T-helper 2 cell (primary cell): Measurements from ENCODE around the gene KARS1.
A peak's percentile ranks its signal among the peaks of the same experiment; 100 is the strongest.
"Not testable (repeated sequence)": the region's sequence is repeated elsewhere in the genome, so short reads cannot be mapped to it uniquely, and the experiment has no call there.

Experiments used
- DNase-seq, 5 experiments: peaks; one replicate each; pipeline versions ENCODE4 v3.0.0 to v3.0.0-alpha.2; 2012 to 2022

The KARS1 gene

DNA sequence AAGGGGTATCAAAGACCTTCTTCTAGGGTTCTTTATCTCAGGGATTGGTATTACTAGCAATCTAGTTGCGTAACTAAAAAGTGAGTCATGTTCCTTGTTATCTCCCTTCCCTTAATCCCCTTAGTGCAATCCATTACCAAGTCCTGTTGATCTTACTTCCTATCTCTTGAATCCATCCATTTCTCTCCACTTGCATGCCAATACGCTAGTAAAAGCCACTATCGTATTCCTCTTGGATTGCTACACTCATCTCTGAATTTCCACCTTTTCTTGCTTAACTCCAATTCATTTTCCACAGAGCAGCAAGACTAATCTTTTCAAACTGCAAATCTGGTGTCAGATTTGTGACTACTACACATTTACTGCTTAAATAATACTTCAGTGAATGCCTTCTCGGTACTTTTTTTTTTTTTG is 22.5 kb downstream of the KARS1 start:
- DNase-seq = no peak

DNA sequence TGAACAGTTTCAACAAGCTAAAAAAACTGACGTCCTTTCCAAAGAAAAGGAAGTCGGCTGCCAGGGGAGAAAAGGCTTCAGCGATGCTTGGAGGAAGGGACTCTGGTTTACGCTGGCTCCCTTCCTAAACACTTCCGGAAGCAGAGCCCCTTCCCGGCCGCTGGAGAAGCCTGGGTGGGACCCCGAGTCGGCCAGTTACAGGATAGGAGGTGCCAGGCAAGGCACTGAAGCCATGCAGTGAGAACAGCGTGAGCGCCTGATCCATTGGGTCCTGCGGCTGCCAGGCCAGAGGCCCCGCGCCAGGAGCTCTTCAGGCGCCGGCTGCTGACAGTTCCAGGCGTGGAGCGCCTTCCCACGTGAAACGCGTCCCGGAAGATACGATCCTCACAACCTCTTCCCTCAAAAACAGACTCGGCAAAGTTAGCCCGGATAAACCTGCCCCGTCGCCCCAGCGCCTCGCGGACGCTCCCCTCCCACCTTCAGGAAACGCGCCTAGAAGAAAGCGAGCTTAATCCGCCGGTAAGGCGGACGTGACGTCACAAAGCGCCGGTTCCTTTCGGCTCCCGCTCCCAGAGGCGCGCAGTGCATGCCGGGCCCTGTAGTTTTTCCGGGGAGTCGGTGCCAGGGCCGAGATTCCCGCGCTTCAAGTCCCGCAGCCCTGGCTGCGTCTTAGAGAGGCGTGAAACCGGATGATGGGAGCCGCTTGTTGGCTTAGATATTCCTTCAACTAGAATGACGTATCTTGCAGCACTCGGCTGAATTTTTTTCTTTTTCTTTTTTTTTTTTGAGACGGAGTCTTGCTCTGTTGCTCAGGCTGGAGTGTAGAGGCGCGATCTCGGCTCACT is 24.5 kb downstream of the KARS1 start, which contains the start of gene ADAT1:
ADAT1 (minus strand) TSS at position 521 of the 845 bp plus-strand sequence. CDS start 2,482 bp downstream, outside the sequence.
- DNase-seq = peak; percentile 91 to 99 (median 98)

DNA sequence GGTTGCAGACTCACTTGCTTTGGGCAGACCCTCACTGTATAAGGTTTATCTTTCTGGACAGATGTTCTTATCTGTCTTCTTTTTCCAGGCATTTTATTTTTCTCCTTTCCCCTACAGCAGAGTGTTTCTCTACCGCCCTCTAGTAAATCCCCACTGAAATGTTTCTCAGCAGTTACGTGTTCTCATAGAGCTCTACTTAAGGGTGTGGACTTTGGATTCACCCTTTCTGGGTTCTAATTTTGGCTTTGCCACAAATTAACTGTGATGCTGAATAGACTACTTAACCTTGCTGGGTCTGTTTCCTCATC is 26.3 kb downstream of the KARS1 start:
- peak in 1 of 5 experiments; percentile 45 for DNase-seq

DNA sequence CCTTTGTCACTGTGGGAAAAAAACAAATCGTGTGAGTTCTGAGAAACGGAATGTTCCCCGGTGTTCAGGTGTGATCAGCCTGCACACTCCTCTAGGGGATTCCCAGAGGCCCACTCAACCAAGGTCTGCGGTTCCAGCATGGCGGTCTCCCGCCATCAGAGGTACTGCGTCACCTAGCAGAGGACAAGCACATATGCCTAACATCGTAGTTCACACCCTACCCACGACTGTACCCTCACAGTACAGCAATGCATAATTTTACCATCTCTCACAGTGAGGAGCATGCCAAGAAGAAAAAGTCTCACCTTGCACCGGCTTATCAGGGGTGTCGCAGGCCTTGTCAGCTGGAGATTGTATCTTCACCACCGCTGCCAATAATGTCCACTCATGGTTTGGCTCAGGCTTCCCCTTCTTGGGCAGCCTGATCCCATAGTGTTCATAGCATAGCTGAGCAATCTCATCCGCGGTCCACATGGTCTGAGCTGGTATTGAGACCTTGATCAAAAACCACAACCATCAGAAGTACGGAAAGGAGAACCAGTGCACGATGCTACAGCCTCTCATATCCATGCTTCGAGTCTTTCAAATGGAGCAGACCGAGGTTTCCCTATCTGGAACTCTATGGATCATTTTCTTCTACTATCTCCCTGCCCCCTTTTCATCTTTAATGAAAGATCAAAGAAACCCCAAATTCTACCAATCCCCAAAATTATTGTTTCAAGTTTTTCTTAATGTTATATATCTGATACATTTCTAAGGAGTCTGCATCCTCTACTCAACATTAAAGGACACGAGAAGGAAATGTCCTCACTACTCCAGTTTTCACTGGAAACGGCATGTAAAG is 26.9 kb downstream of the KARS1 start:
- DNase-seq = peak in 2 of 5 experiments; percentile 33 to 95

DNA sequence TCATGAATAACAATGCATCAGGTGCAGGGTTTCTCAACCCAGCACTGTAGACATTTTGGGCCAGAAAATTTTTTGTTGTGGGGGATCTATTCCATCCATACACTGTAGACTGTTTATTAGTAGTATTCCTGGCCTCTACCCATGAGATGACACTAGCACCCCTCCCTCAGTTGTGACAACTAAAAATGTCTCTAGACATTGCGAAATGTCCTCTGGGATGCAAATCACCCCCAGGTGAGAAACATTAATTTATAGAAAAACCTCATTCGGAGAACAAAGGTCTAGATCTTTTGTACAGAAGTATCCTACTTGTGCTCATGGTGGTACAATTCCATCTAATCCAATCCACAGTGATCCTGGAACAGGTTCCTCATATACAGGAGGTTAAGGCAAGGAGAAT is 28.7 kb downstream of the KARS1 start:
- no peak for DNase-seq

DNA sequence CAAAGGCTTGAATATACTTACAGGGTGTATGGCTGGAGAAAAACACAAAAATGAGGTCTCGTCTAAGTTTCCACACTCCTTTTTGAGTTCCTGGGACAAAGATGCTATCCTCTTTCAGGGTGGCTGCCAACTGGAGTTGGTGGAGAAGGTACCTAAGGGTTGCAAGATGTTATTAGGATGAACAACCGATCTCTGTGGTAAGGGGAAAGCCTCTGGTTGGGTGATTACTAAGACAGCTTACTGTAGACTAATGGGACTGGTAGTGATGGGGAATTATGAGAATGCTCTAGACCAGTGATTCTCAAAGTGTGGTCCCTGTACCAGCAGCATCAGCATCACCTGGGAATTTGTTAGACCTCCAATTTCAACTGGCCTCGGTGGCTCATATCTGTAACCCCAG is 30.3 kb downstream of the KARS1 start:
- no peak for DNase-seq

DNA sequence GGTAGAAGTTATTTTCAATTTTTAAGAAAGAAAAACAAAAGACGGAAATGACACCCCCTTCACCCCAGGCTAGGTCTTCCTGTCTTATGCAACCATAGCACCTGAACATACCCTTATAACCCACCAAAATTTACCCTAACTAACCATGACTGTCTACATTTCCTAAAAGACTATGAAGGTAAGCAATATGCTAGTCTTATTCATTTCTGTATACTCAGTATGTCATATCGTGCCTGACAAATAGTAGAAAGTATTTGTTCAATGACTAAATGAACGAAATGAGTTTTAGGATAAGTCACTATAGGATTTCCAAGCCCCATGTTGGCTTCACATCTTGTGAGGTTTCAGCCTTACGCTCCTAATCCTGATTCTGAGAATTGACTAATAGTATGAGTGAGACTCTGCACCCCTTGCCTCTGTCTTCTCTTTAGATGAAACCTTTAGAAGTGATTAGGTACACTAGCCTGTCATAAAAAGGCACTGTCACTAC is 30.9 kb downstream of the KARS1 start:
- peak in 2 of 5 experiments; percentile 73 to 74 for DNase-seq

DNA sequence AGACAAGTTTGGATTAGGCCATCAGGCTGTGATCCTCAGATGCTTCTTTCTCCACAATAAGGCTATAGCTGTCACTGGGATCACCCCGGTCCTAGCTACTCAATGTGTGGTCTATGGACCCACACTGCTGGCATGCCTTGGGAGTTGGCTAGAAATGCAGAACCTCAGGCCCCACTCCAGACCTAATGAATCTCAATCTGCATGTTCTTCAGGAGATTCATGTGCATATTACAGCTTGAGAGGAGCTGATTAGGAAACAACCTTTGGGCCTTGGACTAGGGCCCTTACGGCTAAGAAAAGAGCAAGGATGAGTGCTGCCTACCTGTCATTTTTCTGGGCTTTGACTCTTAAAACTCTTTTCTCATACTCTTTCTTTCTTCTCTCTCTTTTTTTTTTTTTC is 31.8 kb downstream of the KARS1 start:
- no peak for DNase-seq

DNA sequence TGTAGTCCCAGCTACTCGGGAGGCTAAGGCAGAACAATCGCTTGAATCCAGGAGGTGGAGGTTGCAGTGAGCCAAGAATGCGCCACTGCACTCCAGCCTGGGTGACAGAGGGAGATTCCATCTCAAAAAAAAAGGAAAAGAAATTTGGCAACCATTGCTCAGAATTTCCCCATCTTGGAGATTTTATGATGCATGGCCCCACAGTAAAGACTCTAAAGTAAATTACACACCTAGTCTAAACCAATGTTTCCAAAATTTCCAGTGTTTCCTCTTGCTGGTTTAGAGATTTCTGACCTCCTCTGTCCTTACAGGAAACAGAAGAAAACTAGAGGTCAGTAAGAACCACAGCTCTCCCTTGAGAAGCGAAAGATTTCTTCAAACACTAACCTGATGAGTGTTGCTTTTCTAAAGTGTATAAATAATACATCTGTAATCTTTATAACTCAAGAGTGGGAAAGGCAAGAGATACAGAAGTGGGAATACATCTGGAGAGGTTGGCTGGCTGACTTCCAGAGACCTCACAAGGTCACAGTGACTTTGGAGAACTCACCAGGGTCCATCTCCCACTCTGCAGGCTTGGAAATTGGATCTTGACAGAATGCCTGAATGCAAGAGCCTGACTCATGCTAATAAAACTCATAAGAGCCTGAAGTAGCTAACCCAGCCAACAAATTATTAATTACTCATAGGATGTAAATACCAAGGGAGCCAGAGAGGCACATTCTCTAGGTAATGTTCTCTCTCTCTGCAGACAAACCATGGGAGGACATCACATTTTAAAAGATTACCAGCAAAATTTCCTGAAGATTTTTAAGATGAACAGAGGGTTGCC is 33.2 kb downstream of the KARS1 start:
- DNase-seq = no peak

DNA sequence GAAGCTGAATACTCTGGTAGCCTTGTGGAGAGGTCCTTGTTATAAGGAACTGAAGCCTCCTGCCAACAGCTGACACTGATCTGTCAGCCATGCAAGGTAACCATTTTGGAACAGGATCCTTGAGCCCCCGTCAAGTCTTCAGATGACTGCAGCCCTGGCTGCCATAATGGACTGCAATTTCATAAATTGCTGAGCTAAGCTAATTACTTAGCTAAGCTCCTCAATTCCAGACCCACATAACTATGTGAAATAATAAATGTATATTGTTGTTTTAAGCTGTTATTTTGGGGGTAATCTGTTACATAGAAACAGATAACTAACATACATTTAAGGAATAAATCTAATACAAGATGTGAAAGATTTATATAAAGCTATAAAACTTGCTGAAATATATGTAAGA is 41.0 kb downstream of the KARS1 start:
- DNase-seq = no peak

DNA sequence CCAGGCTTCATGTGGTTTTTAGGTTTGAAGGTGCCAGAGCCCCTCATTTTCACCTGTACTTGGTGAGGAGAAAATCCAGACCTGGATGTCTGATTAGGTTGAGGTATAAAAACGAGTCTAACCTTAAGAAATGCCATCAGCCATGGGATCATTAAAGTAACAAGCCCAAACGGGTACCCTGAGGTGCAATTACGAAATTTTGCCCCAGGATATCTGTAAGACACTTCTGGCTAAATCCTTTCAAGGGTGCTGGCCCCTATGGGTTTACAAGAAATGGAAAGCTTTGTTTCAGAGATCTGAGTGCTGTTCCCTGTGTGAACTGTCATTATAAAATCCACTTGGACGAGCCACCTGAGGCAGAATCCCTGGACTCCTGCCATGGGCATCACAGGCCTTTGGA is 44.2 kb downstream of the KARS1 start:
- no peak for DNase-seq

DNA sequence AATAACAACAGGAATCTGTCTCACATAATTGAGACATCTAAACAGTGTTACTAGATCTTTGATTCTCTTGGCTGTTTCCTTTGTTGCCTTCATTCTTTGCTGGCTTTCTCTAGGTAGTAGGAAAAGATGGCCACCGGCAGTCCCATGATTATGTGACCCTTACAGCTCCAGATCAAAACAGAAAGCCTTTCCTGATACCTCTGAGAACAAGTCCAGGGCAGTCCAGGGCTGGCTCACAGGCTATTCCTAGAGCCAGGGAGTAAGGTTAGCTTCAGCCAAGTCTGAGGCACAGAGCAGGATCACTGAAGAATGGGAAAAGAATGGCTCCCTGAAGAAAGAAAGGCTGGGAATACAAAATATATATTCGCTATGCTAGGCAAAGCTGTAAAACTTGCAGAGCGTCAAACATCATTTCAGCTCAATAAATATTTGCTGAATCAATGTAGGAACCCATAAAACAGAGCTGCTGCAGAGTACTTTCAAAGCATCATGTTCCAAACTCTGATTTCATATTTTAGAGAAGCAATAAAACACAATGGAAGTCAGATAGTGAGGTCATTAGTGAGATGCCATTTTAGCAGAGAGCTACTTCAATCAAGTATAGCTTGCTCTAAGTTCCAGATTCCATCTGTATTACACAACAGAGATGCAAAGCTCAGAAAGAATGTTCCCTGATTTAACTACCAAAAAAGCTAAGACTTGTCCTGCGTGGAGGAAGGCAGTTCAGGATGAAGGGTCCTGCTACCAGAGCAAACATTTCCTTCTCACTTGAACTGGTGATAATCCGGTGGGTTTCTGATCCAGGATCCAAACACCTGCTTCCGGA is 47.8 kb downstream of the KARS1 start:
- no peak for DNase-seq

DNA sequence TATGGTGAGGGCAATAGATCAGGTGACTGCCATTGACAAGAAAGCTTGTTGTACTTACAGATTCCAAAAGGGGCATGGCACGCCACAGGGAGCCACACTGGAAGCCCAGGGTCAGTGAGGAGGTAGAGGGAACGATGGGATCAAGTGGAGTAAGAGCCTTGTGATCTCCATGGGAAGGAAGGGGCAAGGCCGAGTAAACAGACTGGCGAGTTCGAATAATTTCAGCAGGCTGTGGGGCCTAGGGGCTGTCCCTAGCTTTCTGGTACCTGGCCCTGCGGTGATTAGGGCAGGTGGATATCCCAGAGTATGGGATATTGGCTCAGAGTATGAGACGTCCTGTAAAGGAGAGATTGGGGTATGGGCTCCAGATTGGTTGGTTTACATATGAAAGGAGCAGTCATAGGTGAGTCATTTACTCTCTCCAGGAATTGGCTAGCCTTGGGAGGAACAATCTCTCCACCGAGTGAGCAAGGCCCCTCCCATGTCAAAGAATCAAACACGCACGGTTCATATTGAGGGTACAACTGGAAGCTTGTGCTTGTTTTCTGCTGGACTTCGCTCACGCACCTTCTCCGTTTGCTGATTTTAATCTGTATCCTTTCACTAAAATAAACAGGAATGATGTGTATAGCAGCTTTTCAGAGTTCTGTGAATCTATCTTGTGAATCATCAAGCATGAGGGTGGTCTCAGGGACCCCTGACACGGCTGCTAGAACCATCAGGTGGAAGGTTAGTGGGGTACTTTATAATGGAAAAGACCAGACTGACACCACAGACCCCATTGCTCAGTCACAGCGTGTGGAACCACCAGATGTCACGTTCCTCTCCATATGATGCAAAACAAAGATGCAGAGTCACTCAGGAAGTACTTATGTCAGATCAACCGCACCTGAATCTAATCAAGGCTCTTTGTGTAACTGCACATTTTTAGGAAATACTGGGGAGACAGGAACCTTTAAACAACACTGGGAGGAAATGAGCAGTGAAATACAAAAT is 53.3 kb downstream of the KARS1 start:
- peak in 1 of 5 experiments; percentile 59 for DNase-seq

DNA sequence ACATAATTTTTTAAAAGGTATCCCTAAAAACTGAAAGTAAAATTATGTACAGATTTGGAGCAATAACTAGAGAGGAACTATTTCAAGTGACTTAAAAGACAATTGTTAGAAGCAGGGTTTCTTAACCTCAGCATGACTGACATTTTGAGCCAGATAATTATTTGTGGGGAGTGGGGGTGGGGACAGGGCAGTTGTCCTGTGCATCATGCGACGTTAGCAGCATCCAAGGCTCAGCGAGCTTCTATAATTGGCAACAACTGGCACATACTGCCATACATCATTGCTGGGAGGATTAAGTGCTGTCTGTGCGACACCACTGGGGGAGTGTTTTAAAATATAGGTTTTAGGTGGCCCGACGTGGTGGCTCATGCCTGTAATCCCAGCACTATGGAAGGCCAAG is 54.2 kb downstream of the KARS1 start:
- no peak for DNase-seq

DNA sequence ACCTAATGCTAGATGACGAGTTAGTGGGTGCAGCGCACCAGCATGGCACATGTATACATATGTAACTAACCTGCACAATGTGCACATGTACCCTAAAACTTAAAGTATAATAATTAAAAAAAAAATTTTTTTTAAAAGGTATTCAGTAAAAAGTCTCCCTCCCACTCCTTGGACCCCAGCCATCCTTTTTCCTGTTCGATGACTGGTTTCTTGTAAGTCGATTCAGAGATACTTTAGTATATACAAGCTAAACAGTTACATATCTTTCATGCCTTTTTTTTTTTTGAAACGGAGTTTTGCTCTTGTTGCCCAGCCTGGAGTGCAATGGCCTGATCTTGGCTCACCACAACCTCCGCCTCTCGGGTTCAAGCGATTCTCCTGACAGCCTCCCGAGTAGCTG is 55.5 kb downstream of the KARS1 start:
- not testable (repeated sequence) for DNase-seq

DNA sequence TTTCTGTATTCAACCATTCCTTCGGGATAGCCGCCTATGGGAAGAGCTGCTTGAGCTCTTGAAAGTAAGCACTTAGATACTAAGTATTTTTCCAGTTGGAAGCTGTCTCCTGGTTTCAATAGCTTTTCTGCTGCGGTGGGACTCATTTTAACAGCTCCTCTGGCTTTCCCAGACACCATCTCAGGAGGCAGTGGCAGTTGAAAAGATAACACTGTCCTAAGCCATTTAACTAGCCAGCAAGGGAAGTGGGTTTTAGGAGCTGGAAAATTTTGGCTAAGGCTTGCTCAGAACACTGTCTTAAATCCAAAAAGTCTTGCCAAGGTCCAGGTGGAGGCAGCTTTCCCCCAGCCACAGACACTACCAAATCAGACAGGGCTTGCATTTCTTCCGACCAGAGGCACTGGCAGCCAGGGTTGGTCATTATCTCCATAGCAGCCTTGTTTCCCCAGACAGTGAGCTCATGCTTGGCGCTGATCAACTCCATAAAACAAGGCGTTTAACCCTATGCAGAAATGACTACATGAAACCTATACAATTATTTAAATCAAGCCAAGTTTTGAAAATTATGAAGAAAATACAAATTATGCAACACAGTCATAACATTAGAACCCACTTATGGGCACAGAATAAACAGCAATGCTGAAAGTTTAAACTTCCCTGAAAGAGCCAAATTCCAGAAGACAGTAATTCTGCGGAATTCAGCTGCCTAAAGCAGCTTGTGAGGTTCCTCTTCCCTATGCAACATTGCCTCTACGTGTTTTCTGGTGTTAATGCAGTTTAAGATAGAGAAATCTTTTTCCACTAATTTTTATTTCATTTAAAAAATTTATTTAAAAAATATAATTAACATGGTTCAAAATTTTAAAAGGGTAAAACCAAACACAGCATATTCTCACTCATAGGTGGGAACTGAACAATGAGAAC is 56.3 kb downstream of the KARS1 start:
- DNase-seq = no peak

DNA sequence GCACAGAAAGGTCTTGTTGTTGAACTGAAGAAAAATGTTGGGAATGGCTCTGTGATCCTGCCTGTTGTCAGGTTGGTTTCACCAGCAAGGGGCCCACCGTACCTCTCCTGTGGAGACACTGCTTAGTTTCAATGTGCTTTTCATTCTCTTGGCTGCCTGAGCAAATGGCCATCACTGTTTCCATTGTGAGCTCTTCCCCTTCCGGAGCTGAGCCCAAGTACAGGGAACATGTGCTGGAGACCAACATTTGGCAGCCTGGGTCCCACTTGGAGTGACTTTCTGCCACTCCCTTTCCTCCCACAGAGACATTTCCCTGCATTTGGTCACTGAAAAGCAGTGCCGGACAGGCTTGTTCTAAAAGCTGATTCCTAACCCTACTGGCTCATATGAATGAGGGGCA is 58.2 kb downstream of the KARS1 start:
- DNase-seq = no peak

DNA sequence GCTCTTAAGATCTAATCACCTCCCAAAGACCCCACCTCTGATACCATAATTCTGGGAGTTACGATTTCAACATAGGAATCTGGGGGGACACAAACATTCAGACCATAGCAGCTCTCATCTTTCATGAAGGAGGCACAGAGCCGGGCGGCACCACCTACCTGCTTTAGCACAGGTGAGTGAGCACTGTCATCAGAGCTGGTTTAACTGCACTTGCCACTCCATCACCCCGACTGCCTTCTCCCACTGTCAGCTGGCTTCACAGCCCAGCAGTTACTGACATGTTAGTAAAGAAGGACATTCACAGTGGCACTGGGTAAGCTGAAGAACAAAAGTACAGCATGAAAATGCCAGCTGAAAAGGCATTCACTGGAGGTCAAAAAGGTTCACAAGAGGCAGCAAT is 58.7 kb downstream of the KARS1 start:
- DNase-seq = no peak

DNA sequence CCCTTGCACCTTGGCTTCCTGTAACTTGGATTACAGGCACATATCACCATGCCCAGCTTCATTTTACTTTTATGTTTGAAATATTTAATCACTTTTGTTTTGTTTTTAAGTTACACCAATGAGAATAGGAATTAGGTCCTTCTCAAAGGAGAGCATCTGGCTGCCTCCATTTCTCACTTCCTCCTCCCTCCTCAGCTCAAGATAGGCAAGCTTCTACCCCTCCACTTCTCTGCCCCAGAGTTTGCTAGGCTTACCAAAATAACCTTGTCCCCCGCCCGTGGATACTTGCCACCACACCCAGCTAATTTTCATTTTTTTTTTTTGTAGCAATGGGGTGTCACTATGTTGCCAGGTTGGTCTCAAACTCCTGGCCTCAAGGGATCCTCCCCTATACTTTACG is 63.4 kb downstream of the KARS1 start:
- no peak for DNase-seq
